ENCODE results near the gene SPOUT1.

SPOUT1 gene

DNA sequence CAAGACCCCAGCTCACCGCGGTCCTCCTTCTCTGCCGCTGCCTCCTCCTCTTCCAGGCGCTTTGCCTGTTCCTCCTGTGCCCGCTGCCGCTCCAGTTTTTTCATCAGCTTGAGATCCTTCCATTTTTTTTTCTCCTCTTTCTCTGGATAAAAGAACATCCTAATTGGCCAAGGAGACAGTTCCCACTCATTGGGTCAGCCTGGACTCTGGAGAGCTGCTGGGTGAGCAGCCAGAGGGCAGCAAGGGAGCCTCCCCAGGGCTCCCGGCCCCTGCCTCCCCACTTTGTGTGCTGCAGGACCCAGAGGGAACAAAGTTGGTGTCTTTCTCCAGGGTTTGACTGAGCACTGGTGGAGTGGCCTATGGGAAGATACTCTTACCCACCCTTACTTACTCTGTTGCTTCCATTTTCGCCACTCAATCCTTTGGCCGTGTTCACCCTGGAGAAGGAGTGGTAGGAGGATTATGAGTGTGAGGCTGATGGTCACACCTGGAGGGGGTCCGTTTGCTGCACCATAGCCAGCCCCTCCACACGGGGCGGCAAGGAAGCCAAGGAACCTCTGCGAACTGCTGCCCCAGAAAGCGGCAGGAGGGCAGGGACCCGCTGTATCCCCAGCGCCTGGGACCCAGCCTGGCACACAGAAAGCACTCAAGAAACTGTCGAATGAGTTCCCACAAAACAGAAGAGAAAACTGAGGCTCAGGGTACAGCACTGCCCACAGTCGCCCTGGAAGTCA is 708 bp downstream of the SPOUT1 start:
- no peak for DNase-seq (ENCODE audit: extremely low read depth, low read depth)
- TF ChIP-seq, protein P1, sequence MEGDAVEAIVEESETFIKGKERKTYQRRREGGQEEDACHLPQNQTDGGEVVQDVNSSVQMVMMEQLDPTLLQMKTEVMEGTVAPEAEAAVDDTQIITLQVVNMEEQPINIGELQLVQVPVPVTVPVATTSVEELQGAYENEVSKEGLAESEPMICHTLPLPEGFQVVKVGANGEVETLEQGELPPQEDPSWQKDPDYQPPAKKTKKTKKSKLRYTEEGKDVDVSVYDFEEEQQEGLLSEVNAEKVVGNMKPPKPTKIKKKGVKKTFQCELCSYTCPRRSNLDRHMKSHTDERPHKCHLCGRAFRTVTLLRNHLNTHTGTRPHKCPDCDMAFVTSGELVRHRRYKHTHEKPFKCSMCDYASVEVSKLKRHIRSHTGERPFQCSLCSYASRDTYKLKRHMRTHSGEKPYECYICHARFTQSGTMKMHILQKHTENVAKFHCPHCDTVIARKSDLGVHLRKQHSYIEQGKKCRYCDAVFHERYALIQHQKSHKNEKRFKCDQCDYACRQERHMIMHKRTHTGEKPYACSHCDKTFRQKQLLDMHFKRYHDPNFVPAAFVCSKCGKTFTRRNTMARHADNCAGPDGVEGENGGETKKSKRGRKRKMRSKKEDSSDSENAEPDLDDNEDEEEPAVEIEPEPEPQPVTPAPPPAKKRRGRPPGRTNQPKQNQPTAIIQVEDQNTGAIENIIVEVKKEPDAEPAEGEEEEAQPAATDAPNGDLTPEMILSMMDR (IDR thresholded peaks at IDR 0.05; ENCODE audit: low read depth, low read length): no peak

DNA sequence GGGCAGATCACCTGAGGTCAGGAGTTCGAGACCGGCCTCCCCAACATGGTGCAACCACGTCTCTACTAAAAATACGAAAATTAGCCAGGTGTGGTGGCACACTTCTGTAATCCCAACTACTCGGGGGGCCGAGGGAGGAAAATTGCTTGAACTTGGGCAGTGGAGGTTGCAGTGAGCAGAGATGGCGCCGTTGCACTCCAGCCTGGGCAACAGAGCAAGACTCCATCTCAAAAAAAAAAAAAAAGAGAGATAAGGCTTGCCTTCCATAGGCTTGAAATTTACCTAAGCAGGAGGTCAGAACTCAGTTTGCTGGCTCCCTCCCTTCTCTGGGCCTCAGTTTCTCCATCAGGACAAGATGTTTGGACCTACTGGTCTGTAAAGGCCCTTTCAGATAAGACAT is 1.3 kb downstream of the SPOUT1 start:
- TF ChIP-seq, protein P1 (IDR thresholded peaks at IDR 0.05; ENCODE audit: low read depth, low read length): no peak

DNA sequence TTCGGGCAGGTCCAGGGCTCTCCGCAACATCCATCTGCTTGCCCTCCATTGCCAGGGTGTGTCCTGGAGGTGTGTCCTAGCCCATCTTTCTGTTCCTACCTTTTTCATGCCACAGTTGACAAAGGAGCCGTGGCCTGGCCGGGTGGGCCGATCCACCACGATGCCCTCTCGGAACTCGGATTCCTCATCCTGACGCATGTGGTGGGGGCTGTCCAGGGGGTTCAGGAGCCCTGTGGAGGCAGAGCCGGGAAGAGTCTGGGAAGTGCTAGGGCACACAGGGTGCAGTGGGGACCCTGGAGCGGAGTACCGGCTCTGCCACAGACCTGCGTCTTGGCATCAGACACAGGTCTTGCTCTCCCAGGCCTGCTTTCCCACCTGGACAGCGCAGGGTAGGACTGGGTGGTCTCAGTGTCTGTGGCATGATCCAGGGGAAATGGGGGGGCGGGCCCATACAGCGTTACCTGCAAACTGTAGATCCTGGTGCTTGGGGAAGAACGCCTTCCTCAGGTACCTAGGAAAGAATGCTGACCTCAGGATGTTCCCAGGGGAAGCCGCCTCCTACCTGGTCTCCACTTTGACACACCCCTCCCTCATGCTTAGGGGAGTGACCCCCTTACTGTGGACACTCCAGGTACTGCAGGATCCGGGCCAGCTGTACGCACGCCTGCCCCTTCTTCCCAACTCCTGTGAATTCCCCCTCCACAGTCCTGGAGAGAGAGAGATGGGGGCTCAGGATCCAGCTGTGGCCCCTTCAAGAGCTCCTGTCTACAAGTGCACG is 3.5 kb downstream of the SPOUT1 start:
- TF ChIP-seq, protein P1 (IDR thresholded peaks at IDR 0.05; ENCODE audit: low read depth, low read length): no peak
- no peak for DNase-seq (ENCODE audit: extremely low read depth, low read depth)

More for the DNA sequence above, 1.3 kb downstream of the SPOUT1 start:
- DNase-seq (ENCODE audit: extremely low read depth, low read depth): no peak

GRCh38 chr9:128824911-128825310 is 4.7 kb downstream of the SPOUT1 start:
- DNase-seq (ENCODE audit: extremely low read depth, low read depth): no peak
- TF ChIP-seq, protein P1 (IDR thresholded peaks at IDR 0.05; ENCODE audit: low read depth, low read length): no peak

DNA sequence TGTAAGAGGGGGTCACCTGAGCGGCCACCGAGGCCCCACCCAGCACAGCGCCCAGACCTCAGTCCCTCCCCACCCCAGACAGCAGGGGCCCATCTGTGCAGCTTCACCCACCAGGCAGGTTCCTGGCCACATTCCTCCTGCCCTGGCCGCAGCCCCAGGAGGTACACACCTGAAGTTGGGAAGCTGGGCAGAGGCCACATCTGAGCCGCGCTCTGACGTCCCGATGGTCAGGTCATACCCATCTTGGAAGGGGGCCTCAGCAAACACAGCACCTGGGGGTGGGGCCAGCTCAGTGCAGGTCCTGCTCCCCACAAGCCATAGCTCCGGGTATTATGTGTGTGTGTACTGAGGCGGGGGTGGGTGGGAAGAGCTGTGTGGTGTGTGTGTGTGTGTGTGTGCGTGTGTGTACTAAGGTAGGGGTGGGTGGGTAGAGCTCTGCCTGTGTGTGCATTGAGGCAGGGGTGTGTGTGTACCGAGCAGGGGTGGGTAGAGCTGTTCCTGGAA is 5.6 kb downstream of the SPOUT1 start:
- TF ChIP-seq, protein P1 (IDR thresholded peaks at IDR 0.05; ENCODE audit: low read depth, low read length): no peak
- DNase-seq (ENCODE audit: extremely low read depth, low read depth): no peak

DNA sequence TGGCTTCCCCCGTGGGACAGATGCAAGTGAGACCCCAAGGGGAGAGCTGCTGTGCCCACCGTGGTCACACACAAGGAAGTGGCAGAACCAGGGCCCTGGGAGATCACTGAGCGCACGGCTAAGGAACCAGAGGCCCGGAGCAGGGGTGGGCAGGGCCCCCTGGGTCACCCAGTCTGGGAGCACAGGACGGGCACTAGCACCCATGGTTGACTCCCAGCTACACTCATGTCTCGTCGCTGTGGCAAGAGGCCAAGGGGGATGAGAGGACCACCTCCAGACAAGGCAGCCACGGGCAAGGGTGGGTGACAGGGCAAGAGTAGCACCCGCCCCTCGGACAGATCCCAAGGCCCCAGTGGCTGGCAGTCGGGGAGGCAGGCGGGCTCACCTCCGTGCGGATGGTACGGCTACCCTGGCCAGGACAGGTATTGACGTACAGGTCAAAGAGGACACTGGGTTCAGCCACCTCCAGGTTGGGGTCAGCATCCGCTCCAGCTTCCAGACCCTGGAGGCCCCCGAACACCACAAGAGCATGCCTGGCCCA is 6.2 kb downstream of the SPOUT1 start:
- TF ChIP-seq, protein P1 (IDR thresholded peaks at IDR 0.05; ENCODE audit: low read depth, low read length): no peak

More for the DNA sequence above, 6.2 kb downstream of the SPOUT1 start:
- DNase-seq (ENCODE audit: extremely low read depth, low read depth): no peak

Data from AG09319 (cell line).